Measurements from ENCODE around the gene MYT1.

The MYT1 gene

DNA sequence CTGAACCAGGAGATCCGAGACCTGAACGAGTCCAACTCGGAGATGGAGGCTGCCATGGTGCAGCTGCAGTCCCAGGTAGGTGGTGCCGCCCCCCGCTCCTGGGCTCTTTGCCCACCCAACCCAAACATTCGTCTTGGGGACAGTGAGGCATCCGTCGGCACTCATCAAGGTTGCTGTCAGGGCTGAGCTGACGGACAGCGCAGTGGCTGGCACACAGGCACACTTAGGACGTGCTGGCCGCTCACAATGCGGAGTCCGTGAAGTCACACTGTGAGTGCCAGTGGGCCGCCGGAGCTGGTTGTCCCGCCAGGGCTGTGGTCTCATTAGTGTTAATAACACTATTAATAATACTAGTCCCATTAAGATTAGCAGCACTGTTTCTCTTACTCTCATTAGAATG, 73.1 kb downstream of the MYT1 start:
- Histone ChIP-seq H3K4me3 (replicated peaks; ENCODE audit: insufficient read depth, low read length) (no peak overlapping the region), H3K27me3 (ENCODE audit: insufficient read depth, poor library complexity, severe bottlenecking) (no peaks in the 10 kb centered on the region), H3K27ac (replicated peaks) (no peak overlapping the region)
- no peak for DNase-seq (ENCODE audit: low read depth in 1 of 2, low spot score in 1 of 2)
- TF ChIP-seq REST (IDR thresholded peaks at IDR 0.05; ENCODE audit: insufficient replicate concordance, low read depth) (no peak), SPI1 (IDR thresholded peaks at IDR 0.05; ENCODE audit: borderline replicate concordance, low read depth) (no peak), GABPA (IDR thresholded peaks at IDR 0.05; ENCODE audit: low read depth) (no peak), POLR2AphosphoS5 (IDR thresholded peaks at IDR 0.05; ENCODE audit: low read depth) (no peak)
- TF ChIP-seq, protein P1, sequence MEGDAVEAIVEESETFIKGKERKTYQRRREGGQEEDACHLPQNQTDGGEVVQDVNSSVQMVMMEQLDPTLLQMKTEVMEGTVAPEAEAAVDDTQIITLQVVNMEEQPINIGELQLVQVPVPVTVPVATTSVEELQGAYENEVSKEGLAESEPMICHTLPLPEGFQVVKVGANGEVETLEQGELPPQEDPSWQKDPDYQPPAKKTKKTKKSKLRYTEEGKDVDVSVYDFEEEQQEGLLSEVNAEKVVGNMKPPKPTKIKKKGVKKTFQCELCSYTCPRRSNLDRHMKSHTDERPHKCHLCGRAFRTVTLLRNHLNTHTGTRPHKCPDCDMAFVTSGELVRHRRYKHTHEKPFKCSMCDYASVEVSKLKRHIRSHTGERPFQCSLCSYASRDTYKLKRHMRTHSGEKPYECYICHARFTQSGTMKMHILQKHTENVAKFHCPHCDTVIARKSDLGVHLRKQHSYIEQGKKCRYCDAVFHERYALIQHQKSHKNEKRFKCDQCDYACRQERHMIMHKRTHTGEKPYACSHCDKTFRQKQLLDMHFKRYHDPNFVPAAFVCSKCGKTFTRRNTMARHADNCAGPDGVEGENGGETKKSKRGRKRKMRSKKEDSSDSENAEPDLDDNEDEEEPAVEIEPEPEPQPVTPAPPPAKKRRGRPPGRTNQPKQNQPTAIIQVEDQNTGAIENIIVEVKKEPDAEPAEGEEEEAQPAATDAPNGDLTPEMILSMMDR (IDR thresholded peaks at IDR 0.05; ENCODE audit: insufficient read depth, low read length) = no peak

GRCh38 chr20:64238115-64238825, 74.0 kb downstream of the MYT1 start:
- Histone ChIP-seq H3K4me3 (replicated peaks; ENCODE audit: insufficient read depth, low read length) (no peak overlapping the region), H3K27ac (replicated peaks) (no peak overlapping the region), H3K27me3 (ENCODE audit: insufficient read depth, poor library complexity, severe bottlenecking) (no peaks in the 10 kb centered on the region)
- TF ChIP-seq GABPA (IDR thresholded peaks at IDR 0.05; ENCODE audit: low read depth) = no peak
- TF ChIP-seq SPI1 (IDR thresholded peaks at IDR 0.05; ENCODE audit: borderline replicate concordance, low read depth) = no peak
- TF ChIP-seq POLR2AphosphoS5 (IDR thresholded peaks at IDR 0.05; ENCODE audit: low read depth) = no peak
- TF ChIP-seq, protein P1 (IDR thresholded peaks at IDR 0.05; ENCODE audit: insufficient read depth, low read length) = no peak
- no peak for TF ChIP-seq REST (IDR thresholded peaks at IDR 0.05; ENCODE audit: insufficient replicate concordance, low read depth)
- no peak for DNase-seq (ENCODE audit: low read depth in 1 of 2, low spot score in 1 of 2)

- H3K27me3 ChIP-seq (ENCODE audit: insufficient read depth, poor library complexity, severe bottlenecking) = no peaks in the 10 kb centered on the region
- TF ChIP-seq POLR2AphosphoS5 (IDR thresholded peaks at IDR 0.05; ENCODE audit: low read depth) = no peak
- TF ChIP-seq SPI1 (IDR thresholded peaks at IDR 0.05; ENCODE audit: borderline replicate concordance, low read depth) = no peak
- TF ChIP-seq, protein P1 (IDR thresholded peaks at IDR 0.05; ENCODE audit: insufficient read depth, low read length) = no peak
- TF ChIP-seq GABPA (IDR thresholded peaks at IDR 0.05; ENCODE audit: low read depth) = no peak
- TF ChIP-seq REST (IDR thresholded peaks at IDR 0.05; ENCODE audit: insufficient replicate concordance, low read depth) = no peak
- H3K27ac ChIP-seq (replicated peaks) = no peak overlapping the region
- H3K4me3 ChIP-seq (replicated peaks; ENCODE audit: insufficient read depth, low read length) = no peak overlapping the region
- DNase-seq (ENCODE audit: low read depth in 1 of 2, low spot score in 1 of 2) = no peak
Measured at GRCh38 chr20:64238851-64239387, 74.7 kb downstream of the MYT1 start.
